HCT116 (cell line): Measurements from ENCODE around the gene OR52H1.

Experiments used
- ATF3 ChIP-seq: IDR thresholded peaks from 2 replicates; pipeline ENCODE4 v1.6.1; 2012
- CTCF ChIP-seq, 3 experiments: fragments of 200-600 bp in 1 of 3; sonication (generic) in 1 of 3; IDR thresholded peaks in 2 of 3; conservative IDR thresholded peaks in 1 of 3; 2 replicates each; pipeline ENCODE4 v1.5.1; 2012 to 2017; ENCODE audit warnings: low read depth in 2 of 3, low read length in 2 of 3, antibody characterized with exemption in 1 of 3, borderline replicate concordance in 1 of 3, control low read depth in 1 of 3, mild to moderate bottlenecking in 1 of 3, mixed read lengths in 1 of 3, mixed run types in 1 of 3, moderate library complexity in 1 of 3; ENCODE audit not compliant: insufficient read depth in 1 of 3
- EGR1 ChIP-seq: IDR thresholded peaks from 2 replicates; pipeline ENCODE4 v1.6.1; 2012; ENCODE audit warnings: low read depth
- EZH2 ChIP-seq: fragments of 200-600 bp; sonication (generic); IDR thresholded peaks from 2 replicates; pipeline ENCODE4 v1.6.1; 2017; ENCODE audit warnings: antibody characterized with exemption, mixed run types
- EZH2phosphoT487 ChIP-seq: fragments of 200-600 bp; IDR thresholded peaks from 2 replicates; pipeline ENCODE4 v1.6.1; 2018; ENCODE audit warnings: antibody characterized with exemption, borderline replicate concordance
- POLR2A ChIP-seq: IDR thresholded peaks from 2 replicates; pipeline ENCODE4 v1.7.0; 2011; ENCODE audit warnings: borderline replicate concordance; ENCODE audit not compliant: insufficient read depth, insufficient read length; ENCODE audit errors: extremely low read depth
- POLR2AphosphoS5 ChIP-seq: IDR thresholded peaks from 2 replicates; pipeline ENCODE4 v1.6.1; 2011; ENCODE audit warnings: mild to moderate bottlenecking, low read depth, low read length, moderate library complexity
- REST ChIP-seq: IDR thresholded peaks from 2 replicates; pipeline ENCODE4 v1.6.1; 2012; ENCODE audit warnings: low read depth
- TCF7L2 ChIP-seq: IDR thresholded peaks from 2 replicates; pipeline ENCODE4 v1.7.0; 2011; ENCODE audit warnings: borderline replicate concordance, inconsistent platforms; ENCODE audit not compliant: insufficient read depth, insufficient read length; ENCODE audit errors: extremely low read depth
- YY1 ChIP-seq: IDR thresholded peaks from 2 replicates; pipeline ENCODE4 v1.6.1; 2011; ENCODE audit warnings: low read length, low read depth, moderate library complexity, mild to moderate bottlenecking; ENCODE audit not compliant: insufficient replicate concordance; ENCODE audit errors: extremely low read depth
- ZBTB33 ChIP-seq: IDR thresholded peaks from 2 replicates; pipeline ENCODE4 v1.6.1; 2011; ENCODE audit warnings: mild to moderate bottlenecking, low read length, moderate library complexity; ENCODE audit not compliant: insufficient replicate concordance; ENCODE audit errors: extremely low read depth

GRCh38 chr11:5522308-5522707 is 26.0 kb downstream of the OR52H1 start:
- TF ChIP-seq EZH2: no peak
- TF ChIP-seq YY1: no peak
- no peak for TF ChIP-seq ZBTB33
- no peak for TF ChIP-seq CTCF (IDR thresholded peaks at IDR 0.05 in 2 of 3, conservative IDR thresholded peaks at IDR 0.05 in 1 of 3; ENCODE audit: borderline replicate concordance in 1 of 3, insufficient read depth in 1 of 3, low read depth in 2 of 3, low read length in 2 of 3)
- TF ChIP-seq EGR1: no peak
- no peak for TF ChIP-seq POLR2A
- no peak for TF ChIP-seq EZH2phosphoT487
- no peak for TF ChIP-seq ATF3
- TF ChIP-seq POLR2AphosphoS5: no peak
- TF ChIP-seq TCF7L2: no peak
- TF ChIP-seq REST: no peak
